ENCODE results near the gene STC2. TPM values are rescaled to one million over a fixed set of nuclear protein-coding genes. Genes with fewer than 3 reads are reported as not detected.
A peak's percentile ranks its signal among the peaks of the same experiment; 100 is the strongest.

Gene STC2
- total RNA-seq, 4 donors from 2014 or later, result 0.64 to 26.1 (median 1.9) TPM

- H3K27me3 ChIP-seq, result peaks cover 0 to 22% (median 0%) of the 10 kb centered on the region in 4 donors
- no peak for DNase-seq
- H3K36me3 ChIP-seq, result no peaks in the 10 kb centered on the region
- H3K9me3 ChIP-seq, result peaks cover 0 to 4% (median 3%) of the 10 kb centered on the region in 3 donors
- H3K4me1 ChIP-seq, result peaks cover 21 to 45% (median 28%) of the 10 kb centered on the region in 3 donors
- no peak overlapping the region for H3K27ac ChIP-seq
- intact Hi-C loops (cut with DNase I), result no loop called here
- H3K4me3 ChIP-seq, result no peak overlapping the region
- 65 to 69% methylated on average over 3 of the region's 3 CpGs for WGBS, 2 donors
- TF ChIP-seq POLR2A (IDR thresholded peaks at IDR 0.05), result no peak
- no peak for TF ChIP-seq CTCF (IDR thresholded peaks at IDR 0.05)
Observed at GRCh38 chr5:173312821-173313220, 15.4 kb downstream of the STC2 start.

GRCh38 chr5:173311818-173312585, 16.2 kb downstream of the STC2 start:
- H3K9me3 ChIP-seq, result peaks cover 0 to 11% (median 8%) of the 10 kb centered on the region in 3 donors
- TF ChIP-seq POLR2A (IDR thresholded peaks at IDR 0.05), result no peak
- 85 to 86% methylated on average over 9 of the region's 9 CpGs for WGBS, 2 donors
- no peak overlapping the region for H3K4me3 ChIP-seq
- no peaks in the 10 kb centered on the region for H3K36me3 ChIP-seq
- peaks cover 0 to 20% (median 0%) of the 10 kb centered on the region in 4 donors for H3K27me3 ChIP-seq
- peak overlapping the region in 1 of 4 donors; percentile 29 for H3K27ac ChIP-seq
- H3K4me1 ChIP-seq, result peaks cover 21 to 41% (median 28%) of the 10 kb centered on the region in 3 donors
- no peak for DNase-seq
- intact Hi-C loops (cut with DNase I), result no loop called here

GRCh38 chr5:173310861-173311785, 17.1 kb downstream of the STC2 start:
- H3K27ac ChIP-seq, result peak overlapping the region; percentile 29 to 71 (median 53)
- peaks cover 0 to 20% (median 0%) of the 10 kb centered on the region in 4 donors for H3K27me3 ChIP-seq
- no peak for TF ChIP-seq CTCF (IDR thresholded peaks at IDR 0.05)
- no peak for TF ChIP-seq POLR2A (IDR thresholded peaks at IDR 0.05)
- peaks cover 0 to 11% (median 8%) of the 10 kb centered on the region in 3 donors for H3K9me3 ChIP-seq
- DNase-seq, result no peak
- no peaks in the 10 kb centered on the region for H3K36me3 ChIP-seq
- no peak overlapping the region for H3K4me3 ChIP-seq
- peaks cover 20 to 33% (median 24%) of the 10 kb centered on the region in 3 donors for H3K4me1 ChIP-seq
- WGBS, 2 donors, result 42 to 53% methylated on average over 11 to 12 of the region's 15 CpGs
- intact Hi-C loops (cut with DNase I), result no loop called here

GRCh38 chr5:173310218-173310769, 17.9 kb downstream of the STC2 start:
- no peak for DNase-seq
- intact Hi-C loops (cut with DNase I), result no loop called here
- TF ChIP-seq POLR2A (IDR thresholded peaks at IDR 0.05), result no peak
- TF ChIP-seq CTCF (IDR thresholded peaks at IDR 0.05), result no peak
- Histone ChIP-seq H3K9me3 (peaks cover 0 to 11% (median 8%) of the 10 kb centered on the region in 3 donors), H3K27ac (peak overlapping the region in 3 of 4 donors; percentile 29 to 71 (median 48)), H3K4me3 (no peak overlapping the region), H3K27me3 (peaks cover 0 to 15% (median 0%) of the 10 kb centered on the region in 4 donors), H3K4me1 (peaks cover 12 to 24% (median 16%) of the 10 kb centered on the region in 3 donors), H3K36me3 (no peaks in the 10 kb centered on the region)
- 60 to 73% methylated on average over 5 to 6 of the region's 8 CpGs for WGBS, 2 donors

- peaks cover 9 to 20% (median 14%) of the 10 kb centered on the region in 3 donors for H3K4me1 ChIP-seq
- H3K4me3 ChIP-seq, result no peak overlapping the region
- H3K27ac ChIP-seq, result no peak overlapping the region
- intact Hi-C loops (cut with DNase I), result no loop called here
- H3K27me3 ChIP-seq, result peaks cover 0 to 11% (median 0%) of the 10 kb centered on the region in 4 donors
- no peaks in the 10 kb centered on the region for H3K36me3 ChIP-seq
- WGBS, 2 donors, result no CpG with 5 or more reads among the region's 4 CpGs
- no peak for DNase-seq
- peaks cover 0 to 11% (median 8%) of the 10 kb centered on the region in 3 donors for H3K9me3 ChIP-seq
- no peak for TF ChIP-seq CTCF (IDR thresholded peaks at IDR 0.05)
- TF ChIP-seq POLR2A (IDR thresholded peaks at IDR 0.05), result no peak
Observed at GRCh38 chr5:173309731-173310130, 18.5 kb downstream of the STC2 start.
